ENCODE data around the gene TFF3. TPM values are rescaled to one million over a fixed set of nuclear protein-coding genes. Genes with fewer than 3 reads are reported as not detected.
"Not testable (repeated sequence)": the region's sequence is repeated elsewhere in the genome, so short reads cannot be mapped to it uniquely, and the experiment has no call there.

Gene TFF3
- total and polyA plus RNA-seq, 4 donors: 2.4 to 170 (median 15.7) TPM

DNA sequence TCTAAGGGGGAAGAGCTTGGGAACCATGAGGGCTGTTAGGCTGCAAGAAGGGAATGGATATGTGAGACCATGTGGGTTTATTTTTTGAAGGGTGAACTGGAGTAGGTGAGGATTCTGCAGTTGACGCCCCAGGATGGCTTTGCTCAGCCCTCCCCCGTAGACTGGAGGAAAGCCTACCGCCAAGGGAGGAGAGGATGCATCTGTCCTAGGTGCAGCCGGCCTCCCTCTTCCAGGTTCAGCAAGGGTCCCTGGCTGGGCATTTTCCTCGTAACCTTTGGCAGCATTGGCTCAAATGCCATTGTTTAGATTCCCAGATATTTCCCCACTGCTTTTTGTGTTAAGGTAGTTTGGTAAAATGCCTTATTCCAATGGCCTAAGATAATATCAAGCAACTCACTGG is 16.6 kb downstream of the TFF3 start:
- 78 to 93% methylated on average over 5 of the region's 5 CpGs for WGBS, 2 donors
- H3K4me3 ChIP-seq (ENCODE audit: low read length in 2 of 2): no peak overlapping the region
- no peaks in the 10 kb centered on the region for H3K36me3 ChIP-seq (ENCODE audit: control insufficient read depth in 1 of 2, insufficient read depth in 2 of 2, low read length in 1 of 2)
- no peak overlapping the region for H3K27ac ChIP-seq (ENCODE audit: low read depth in 1 of 2, low read length in 2 of 2)
- DNase-seq: no peak
- ATAC-seq (ENCODE audit: low FRiP score): no peak
- intact Hi-C loops (cut with DNase I): no loop called here
- H3K4me1 ChIP-seq (ENCODE audit: control insufficient read depth in 1 of 2, insufficient read depth in 2 of 2, low read length in 2 of 2): no peaks in the 10 kb centered on the region
- no peaks in the 10 kb centered on the region for H3K27me3 ChIP-seq (ENCODE audit: control insufficient read depth in 1 of 2, insufficient read depth in 2 of 2, low read length in 1 of 2)
- no peaks in the 10 kb centered on the region for H3K9me3 ChIP-seq (ENCODE audit: control insufficient read depth, low read length)

DNA sequence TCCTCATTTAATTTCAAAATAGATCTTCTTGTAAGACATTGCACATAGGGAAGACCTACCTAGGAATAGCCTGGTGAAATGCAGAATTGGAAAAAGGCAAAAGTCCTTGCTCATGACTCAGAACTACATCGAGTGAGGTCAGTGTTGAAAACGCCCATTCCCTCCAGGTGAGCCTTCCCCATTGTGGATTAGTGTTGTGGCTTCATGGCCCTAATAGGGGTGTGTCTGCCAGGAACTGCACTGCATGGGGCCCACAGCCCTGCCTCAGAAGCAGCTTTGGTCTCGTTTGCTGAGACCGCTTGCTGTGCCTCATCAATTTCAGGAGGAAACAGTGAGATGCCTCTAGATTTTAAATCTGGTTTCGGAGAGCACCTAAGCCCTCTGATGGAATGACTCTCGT is 17.0 kb downstream of the TFF3 start:
- no peaks in the 10 kb centered on the region for H3K4me1 ChIP-seq (ENCODE audit: control insufficient read depth in 1 of 2, insufficient read depth in 2 of 2, low read length in 2 of 2)
- ATAC-seq (ENCODE audit: low FRiP score): no peak
- intact Hi-C loops (cut with DNase I): no loop called here

DNA sequence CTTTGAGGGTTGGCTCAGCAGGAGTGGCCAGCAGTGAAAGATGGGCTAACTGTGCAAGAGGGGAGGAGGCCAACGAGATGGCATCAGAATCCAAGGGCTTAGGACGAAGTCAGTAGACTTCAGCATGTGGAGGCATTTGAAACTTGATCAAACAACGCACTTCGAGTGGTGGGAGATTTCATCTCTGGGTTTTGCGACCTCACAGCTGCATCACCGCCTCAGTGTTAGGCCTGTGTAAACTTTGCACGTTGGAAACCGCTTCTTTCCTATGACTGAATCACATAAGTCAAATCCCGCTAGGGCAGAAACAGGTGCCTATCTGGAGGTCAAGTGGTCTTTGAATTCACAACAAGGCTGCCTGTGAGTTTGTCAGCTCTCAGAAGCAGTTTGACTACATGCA is 17.8 kb downstream of the TFF3 start:
- Histone ChIP-seq H3K27ac (ENCODE audit: low read depth in 1 of 2, low read length in 2 of 2) (no peak overlapping the region), H3K4me1 (ENCODE audit: control insufficient read depth in 1 of 2, insufficient read depth in 2 of 2, low read length in 2 of 2) (no peaks in the 10 kb centered on the region), H3K4me3 (ENCODE audit: low read length in 2 of 2) (no peak overlapping the region), H3K36me3 (ENCODE audit: control insufficient read depth in 1 of 2, insufficient read depth in 2 of 2, low read length in 1 of 2) (no peaks in the 10 kb centered on the region), H3K27me3 (ENCODE audit: control insufficient read depth in 1 of 2, insufficient read depth in 2 of 2, low read length in 1 of 2) (no peaks in the 10 kb centered on the region), H3K9me3 (ENCODE audit: control insufficient read depth, low read length) (no peaks in the 10 kb centered on the region)
- DNase-seq (no peak), ATAC-seq (ENCODE audit: low FRiP score) (no peak)
- WGBS, 2 donors: 74 to 78% methylated on average over 9 of the region's 9 CpGs
- intact Hi-C loops (cut with DNase I): no loop called here

More for the DNA sequence above, 17.0 kb downstream of the TFF3 start:
- DNase-seq: no peak
- 66 to 69% methylated on average over 6 of the region's 6 CpGs for WGBS, 2 donors
- Histone ChIP-seq H3K9me3 (ENCODE audit: control insufficient read depth, low read length) (no peaks in the 10 kb centered on the region), H3K36me3 (ENCODE audit: control insufficient read depth in 1 of 2, insufficient read depth in 2 of 2, low read length in 1 of 2) (no peaks in the 10 kb centered on the region), H3K27me3 (ENCODE audit: control insufficient read depth in 1 of 2, insufficient read depth in 2 of 2, low read length in 1 of 2) (no peaks in the 10 kb centered on the region), H3K27ac (ENCODE audit: low read depth in 1 of 2, low read length in 2 of 2) (no peak overlapping the region), H3K4me3 (ENCODE audit: low read length in 2 of 2) (no peak overlapping the region)

DNA sequence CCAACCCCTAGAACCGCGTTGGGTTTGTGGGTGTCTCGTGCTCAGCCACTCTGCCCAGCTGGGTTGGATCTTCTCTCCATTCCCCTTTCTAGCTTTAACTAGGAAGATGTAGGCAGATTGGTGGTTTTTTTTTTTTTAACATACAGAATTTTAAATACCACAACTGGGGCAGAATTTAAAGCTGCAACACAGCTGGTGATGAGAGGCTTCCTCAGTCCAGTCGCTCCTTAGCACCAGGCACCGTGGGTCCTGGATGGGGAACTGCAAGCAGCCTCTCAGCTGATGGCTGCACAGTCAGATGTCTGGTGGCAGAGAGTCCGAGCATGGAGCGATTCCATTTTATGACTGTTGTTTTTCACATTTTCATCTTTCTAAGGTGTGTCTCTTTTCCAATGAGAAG is 18.7 kb downstream of the TFF3 start:
- intact Hi-C loops (cut with DNase I): no loop called here
- H3K27me3 ChIP-seq (ENCODE audit: control insufficient read depth in 1 of 2, insufficient read depth in 2 of 2, low read length in 1 of 2): no peaks in the 10 kb centered on the region
- H3K9me3 ChIP-seq (ENCODE audit: control insufficient read depth, low read length): no peaks in the 10 kb centered on the region
- no peak overlapping the region for H3K27ac ChIP-seq (ENCODE audit: low read depth in 1 of 2, low read length in 2 of 2)
- H3K4me1 ChIP-seq (ENCODE audit: control insufficient read depth in 1 of 2, insufficient read depth in 2 of 2, low read length in 2 of 2): no peaks in the 10 kb centered on the region
- no peaks in the 10 kb centered on the region for H3K36me3 ChIP-seq (ENCODE audit: control insufficient read depth in 1 of 2, insufficient read depth in 2 of 2, low read length in 1 of 2)
- DNase-seq (no peak), ATAC-seq (ENCODE audit: low FRiP score) (no peak)
- WGBS, 2 donors: 82 to 91% methylated on average over 7 of the region's 7 CpGs
- H3K4me3 ChIP-seq (ENCODE audit: low read length in 2 of 2): no peak overlapping the region

DNA sequence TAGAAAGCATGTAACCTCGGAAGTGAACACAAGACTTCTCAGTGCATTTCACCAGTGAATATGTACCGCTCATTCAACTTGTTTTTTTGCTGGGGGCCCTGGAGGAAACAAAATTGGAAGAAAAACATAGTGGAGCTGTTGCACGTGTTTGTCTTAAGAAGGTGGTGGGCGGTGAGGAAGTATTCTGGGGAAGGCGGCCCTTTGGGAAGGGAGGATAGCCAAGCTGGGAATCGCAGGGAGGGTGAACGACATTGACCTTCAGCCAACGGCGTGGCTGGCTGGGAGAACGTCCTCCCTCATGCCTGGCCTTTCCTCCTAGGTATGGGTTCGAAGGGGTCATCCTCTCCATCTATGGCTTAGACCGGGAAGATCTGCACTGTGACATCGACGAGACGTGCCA is 19.4 kb downstream of the TFF3 start:
- ATAC-seq (ENCODE audit: low FRiP score) (no peak), DNase-seq (no peak)
- no peaks in the 10 kb centered on the region for H3K9me3 ChIP-seq (ENCODE audit: control insufficient read depth, low read length)
- 65 to 73% methylated on average over 15 of the region's 15 CpGs for WGBS, 2 donors
- H3K4me1 ChIP-seq (ENCODE audit: control insufficient read depth in 1 of 2, insufficient read depth in 2 of 2, low read length in 2 of 2): no peaks in the 10 kb centered on the region
- intact Hi-C loops (cut with DNase I): no loop called here
- H3K27ac ChIP-seq (ENCODE audit: low read depth in 1 of 2, low read length in 2 of 2): no peak overlapping the region
- H3K27me3 ChIP-seq (ENCODE audit: control insufficient read depth in 1 of 2, insufficient read depth in 2 of 2, low read length in 1 of 2): no peaks in the 10 kb centered on the region
- no peak overlapping the region for H3K4me3 ChIP-seq (ENCODE audit: low read length in 2 of 2)
- H3K36me3 ChIP-seq (ENCODE audit: control insufficient read depth in 1 of 2, insufficient read depth in 2 of 2, low read length in 1 of 2): no peaks in the 10 kb centered on the region

DNA sequence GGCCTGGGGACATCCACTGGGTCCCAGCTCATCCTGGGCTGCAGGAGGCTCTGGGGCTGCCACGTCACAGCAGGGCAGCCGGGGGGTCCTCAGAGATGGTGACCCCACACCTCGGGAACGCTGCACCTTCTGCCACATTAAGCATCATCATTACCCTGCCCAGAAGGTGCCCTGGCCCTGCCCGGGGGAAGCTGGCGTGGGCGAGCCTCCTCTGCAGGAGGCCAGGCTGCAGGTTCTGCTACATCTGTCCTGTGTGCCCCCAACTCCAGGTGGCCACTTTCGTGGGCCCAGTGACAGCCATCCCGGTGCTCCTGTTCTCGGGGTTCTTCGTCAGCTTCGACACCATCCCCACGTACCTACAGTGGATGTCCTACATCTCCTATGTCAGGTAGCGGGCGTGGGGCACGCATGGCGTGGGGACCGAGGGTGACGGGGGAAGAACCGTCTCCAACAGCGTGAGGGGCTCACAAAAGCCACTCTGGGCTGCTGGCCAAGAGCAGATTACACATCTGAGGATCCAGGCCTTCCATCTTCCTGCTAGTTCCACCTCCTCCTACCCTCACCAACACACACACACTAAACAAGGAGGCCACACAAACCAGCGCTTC is 20.8 kb downstream of the TFF3 start:
- Histone ChIP-seq H3K4me1 (ENCODE audit: control insufficient read depth in 1 of 2, insufficient read depth in 2 of 2, low read length in 2 of 2) (no peaks in the 10 kb centered on the region), H3K36me3 (ENCODE audit: control insufficient read depth in 1 of 2, insufficient read depth in 2 of 2, low read length in 1 of 2) (no peaks in the 10 kb centered on the region), H3K27me3 (ENCODE audit: control insufficient read depth in 1 of 2, insufficient read depth in 2 of 2, low read length in 1 of 2) (no peaks in the 10 kb centered on the region), H3K27ac (ENCODE audit: low read depth in 1 of 2, low read length in 2 of 2) (no peak overlapping the region), H3K4me3 (ENCODE audit: low read length in 2 of 2) (no peak overlapping the region), H3K9me3 (ENCODE audit: control insufficient read depth, low read length) (no peaks in the 10 kb centered on the region)
- ATAC-seq (ENCODE audit: low FRiP score) (no peak), DNase-seq (no peak)
- intact Hi-C loops (cut with DNase I): no loop called here
- WGBS, 2 donors: 93 to 94% methylated on average over 22 of the region's 22 CpGs

DNA sequence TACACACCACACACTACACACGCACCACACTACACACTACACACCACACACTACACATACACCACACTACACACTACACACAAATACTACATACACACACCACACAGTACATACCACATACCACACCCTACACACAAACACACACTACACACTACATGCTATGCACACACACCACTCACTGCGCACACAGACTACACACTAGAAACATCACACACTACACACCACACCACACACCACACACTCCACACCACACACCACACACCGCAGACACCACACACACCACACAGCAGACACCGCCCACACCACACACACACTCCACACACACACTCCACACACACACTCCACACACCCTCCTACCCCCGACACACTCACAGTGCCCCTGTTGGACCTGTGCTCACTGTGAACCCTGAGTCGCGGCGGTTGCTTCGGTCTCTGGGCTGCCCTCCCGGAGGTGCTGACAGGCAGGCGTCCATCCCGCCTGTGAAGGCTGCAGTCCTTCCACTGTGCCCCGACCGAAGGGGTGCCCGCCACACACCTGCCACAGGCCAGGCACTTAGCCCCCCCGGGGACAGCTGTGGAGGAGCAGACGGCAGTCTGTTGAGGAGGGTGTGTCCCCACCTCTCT is 21.4 kb downstream of the TFF3 start:
- Histone ChIP-seq H3K4me1 (ENCODE audit: control insufficient read depth in 1 of 2, insufficient read depth in 2 of 2, low read length in 2 of 2) (no peaks in the 10 kb centered on the region), H3K27ac (ENCODE audit: low read depth in 1 of 2, low read length in 2 of 2) (no peak overlapping the region), H3K9me3 (ENCODE audit: control insufficient read depth, low read length) (no peaks in the 10 kb centered on the region), H3K4me3 (ENCODE audit: low read length in 2 of 2) (no peak overlapping the region), H3K27me3 (ENCODE audit: control insufficient read depth in 1 of 2, insufficient read depth in 2 of 2, low read length in 1 of 2) (no peaks in the 10 kb centered on the region), H3K36me3 (ENCODE audit: control insufficient read depth in 1 of 2, insufficient read depth in 2 of 2, low read length in 1 of 2) (no peaks in the 10 kb centered on the region)
- intact Hi-C loops (cut with DNase I): no loop called here
- DNase-seq (no peak), ATAC-seq (ENCODE audit: low FRiP score) (peak; percentile 27)
- WGBS, 2 donors: 86 to 89% methylated on average over 16 to 17 of the region's 17 CpGs

DNA sequence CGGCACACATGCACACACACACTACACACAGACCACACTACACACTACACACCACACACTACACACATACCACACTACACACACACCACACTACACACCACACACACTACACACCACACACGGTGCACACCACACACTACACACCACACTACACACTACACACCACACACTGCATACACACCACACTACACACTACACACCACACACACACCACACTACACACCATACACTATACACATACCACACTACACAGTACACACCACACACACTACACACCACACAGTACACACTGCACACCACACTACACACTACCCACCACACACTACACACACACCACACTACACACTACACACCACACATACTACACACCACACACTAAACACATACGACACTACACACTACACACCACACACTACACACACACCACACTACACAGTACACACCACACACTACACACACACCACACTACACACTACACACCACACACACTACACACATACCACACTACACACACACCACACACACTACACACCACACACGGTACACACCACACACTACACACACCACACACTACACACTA is 22.6 kb downstream of the TFF3 start:
- 87 to 93% methylated on average over 4 of the region's 4 CpGs for WGBS, 2 donors
- ATAC-seq (ENCODE audit: low FRiP score); H3K36me3 ChIP-seq (ENCODE audit: control insufficient read depth in 1 of 2, insufficient read depth in 2 of 2, low read length in 1 of 2); intact Hi-C loops (cut with DNase I); DNase-seq; H3K4me1 ChIP-seq (ENCODE audit: control insufficient read depth in 1 of 2, insufficient read depth in 2 of 2, low read length in 2 of 2); H3K9me3 ChIP-seq (ENCODE audit: control insufficient read depth, low read length); H3K4me3 ChIP-seq (ENCODE audit: low read length in 2 of 2); H3K27ac ChIP-seq (ENCODE audit: low read depth in 1 of 2, low read length in 2 of 2); H3K27me3 ChIP-seq (ENCODE audit: control insufficient read depth in 1 of 2, insufficient read depth in 2 of 2, low read length in 1 of 2): not testable (repeated sequence)

Measured in aorta (tissue), 5 donors.